ENCODE data around the gene TMEM132C.

DNA sequence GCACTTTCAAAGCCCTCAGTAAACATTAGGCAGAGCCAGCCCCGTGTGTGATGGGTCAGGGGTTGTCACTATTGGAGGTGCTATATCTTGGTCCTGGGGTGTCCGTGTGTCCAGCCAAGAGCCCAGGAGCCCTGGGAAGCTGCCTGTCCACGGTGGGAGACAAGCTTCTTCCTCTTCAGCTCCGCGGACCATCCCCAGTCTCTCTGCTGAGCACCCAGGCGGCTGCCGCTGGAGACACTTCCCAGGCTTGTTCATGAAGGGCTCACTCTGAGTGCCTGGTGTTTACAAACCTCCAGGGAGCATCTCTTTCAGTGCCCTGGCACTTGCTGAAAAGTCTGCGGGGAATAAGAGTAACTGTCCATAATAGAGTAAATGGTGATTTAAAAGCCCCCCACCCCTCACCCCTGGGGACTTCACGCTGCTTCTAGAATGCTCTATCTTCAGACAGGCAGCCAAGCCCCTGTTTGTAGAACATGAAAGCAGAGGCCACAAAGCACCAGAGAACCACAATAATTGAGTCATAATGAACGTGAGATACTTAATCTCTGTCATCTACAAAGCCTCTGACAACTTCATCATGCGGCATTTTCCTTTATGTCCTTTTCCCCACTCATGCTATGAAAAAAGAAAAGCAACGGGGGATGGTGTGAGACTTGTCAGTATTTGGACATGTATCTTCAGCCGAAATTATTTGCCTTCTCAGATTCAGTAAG is 178.6 kb downstream of the TMEM132C start:
- no peak for TF ChIP-seq CTCF (conservative IDR thresholded peaks at IDR 0.05)
- no peak for TF ChIP-seq ZFX (IDR thresholded peaks at IDR 0.05)

All from C4-2B (cell line).